SK-N-SH (cell line): ENCODE measurements around the gene OS9. TPM values are rescaled to one million over a fixed set of nuclear protein-coding genes. Genes with fewer than 3 reads are reported as not detected.

Source experiments
- CTCF ChIA-PET: fragments of 300-600, 350-600 bp; formaldehyde crosslinking; extraction: SDS; loops from one replicate; lab custom pipeline; 2021; lab: Yijun Ruan, JAX
- POLR2A ChIA-PET: fragments of 350-600 bp; sonication (Branson Sonifier 250); formaldehyde crosslinking; extraction: SDS; loops from one replicate; lab custom pipeline; 2020; ENCODE audit warnings: antibody characterized with exemption, inconsistent platforms; lab: Yijun Ruan, JAX
- DNase-seq: peaks from one replicate; pipeline ENCODE4 v3.0.0; 2012
- H2AFZ ChIP-seq: fragments of 200-600 bp; sonication (generic); 2 replicates; pipeline ENCODE4 v1.8.1; 2016; ENCODE audit warnings: antibody characterized with exemption, mild to moderate bottlenecking, low read depth
- H3F3A ChIP-seq: fragments of 200-600 bp; sonication (generic); replicated peaks from 2 replicates; pipeline ENCODE3; 2016; ENCODE audit warnings: antibody characterized with exemption, mild to moderate bottlenecking; ENCODE audit not compliant: insufficient read depth
- H3K27ac ChIP-seq, 2 experiments: fragments of 200-500 bp in 1 of 2; fragments of 200-600 bp in 1 of 2; sonication (Bioruptor generic) in 1 of 2; sonication (generic), shearing (Covaris generic) in 1 of 2; 2 replicates each; pipeline versions ENCODE4 v1.5.1 to v1.6.1; 2014 to 2016; ENCODE audit warnings: low read depth in 2 of 2, inconsistent platforms in 1 of 2, low read length in 1 of 2, mild to moderate bottlenecking in 1 of 2, mixed read lengths in 1 of 2
- H3K27me3 ChIP-seq: fragments of 200-600 bp; sonication (generic), shearing (Covaris generic); 2 replicates; pipeline ENCODE4 v1.6.1; 2016; ENCODE audit warnings: mixed run types; ENCODE audit not compliant: insufficient read depth
- H3K36me3 ChIP-seq, 2 experiments: fragments of 200-500 bp in 1 of 2; fragments of 200-600 bp in 1 of 2; sonication (Bioruptor generic) in 1 of 2; sonication (generic) in 1 of 2; replicated peaks in 1 of 2; 2 replicates each; pipeline versions ENCODE3 to v1.5.1; 2014 to 2016; ENCODE audit warnings: low read length in 1 of 2, mild to moderate bottlenecking in 1 of 2; ENCODE audit not compliant: insufficient read depth in 2 of 2, control insufficient read depth in 1 of 2
- H3K4me1 ChIP-seq, 2 experiments: fragments of 200-500 bp in 1 of 2; fragments of 200-600 bp in 1 of 2; sonication (Bioruptor generic) in 1 of 2; sonication (generic), shearing (Covaris generic) in 1 of 2; 2 replicates each; pipeline versions ENCODE4 v1.5.1 to v1.6.1; 2014 to 2016; ENCODE audit warnings: low read depth in 1 of 2, low read length in 1 of 2, mixed run types in 1 of 2; ENCODE audit not compliant: insufficient read depth in 2 of 2, control insufficient read depth in 1 of 2
- H3K4me2 ChIP-seq: fragments of 200-600 bp; sonication (generic), shearing (Covaris generic); 2 replicates; pipeline ENCODE4 v1.6.1; 2017; ENCODE audit warnings: mixed run types
- H3K4me3 ChIP-seq, 2 experiments: fragments of 200-500 bp in 1 of 2; fragments of 200-600 bp in 1 of 2; sonication (Bioruptor generic) in 1 of 2; sonication (generic), shearing (Covaris generic) in 1 of 2; 2 replicates each; pipeline versions ENCODE4 v1.5.1 to v1.8.1; 2014 to 2016; ENCODE audit warnings: low read depth in 2 of 2, inconsistent platforms in 1 of 2, low read length in 1 of 2, mild to moderate bottlenecking in 1 of 2, mixed read lengths in 1 of 2, moderate library complexity in 1 of 2
- H3K79me2 ChIP-seq: fragments of 200-600 bp; sonication (generic); 2 replicates; pipeline ENCODE4 v1.8.1; 2017; ENCODE audit warnings: mild to moderate bottlenecking; ENCODE audit not compliant: insufficient read depth
- H3K9ac ChIP-seq: fragments of 200-600 bp; sonication (generic); 2 replicates; pipeline ENCODE4 v1.6.1; 2017; ENCODE audit warnings: mixed run types
- H3K9me2 ChIP-seq: fragments of 200-600 bp; sonication (generic); 2 replicates; pipeline ENCODE4 v1.6.1; 2017; ENCODE audit warnings: mixed run types
- H3K9me3 ChIP-seq: fragments of 200-600 bp; sonication (generic); 2 replicates; pipeline ENCODE4 v1.6.1; 2017; ENCODE audit warnings: mixed run types, mild to moderate bottlenecking, moderate library complexity
- H4K20me1 ChIP-seq: fragments of 200-600 bp; sonication (generic); 2 replicates; pipeline ENCODE4 v1.6.1; 2017; ENCODE audit warnings: mild to moderate bottlenecking, mixed run types; ENCODE audit not compliant: insufficient read depth
- EZH2phosphoT487 ChIP-seq: fragments of 200-600 bp; sonication (generic); IDR thresholded peaks from 2 replicates; pipeline ENCODE4 v1.6.1; 2017; ENCODE audit warnings: low read depth, mixed run types, mild to moderate bottlenecking, antibody characterized with exemption, moderate library complexity, borderline replicate concordance
- FOSL2 ChIP-seq: IDR thresholded peaks from 2 replicates; pipeline ENCODE4 v1.4.0; 2012; ENCODE audit warnings: low read depth, mild to moderate bottlenecking, moderate library complexity, borderline replicate concordance
- FOXJ3 ChIP-seq: sonication (generic); formaldehyde crosslinking; IDR thresholded peaks from 2 replicates; pipeline ENCODE4 v1.5.1; 2020; ENCODE audit warnings: mild to moderate bottlenecking, missing genetic modification reagents
- GABPA ChIP-seq: IDR thresholded peaks from 2 replicates; pipeline ENCODE4 v1.4.0; 2012; ENCODE audit warnings: low read depth, mild to moderate bottlenecking
- GATA2 ChIP-seq: sonication (generic); formaldehyde crosslinking; IDR thresholded peaks from 2 replicates; pipeline ENCODE4 v1.5.0; 2020; ENCODE audit warnings: mild to moderate bottlenecking, missing genetic modification reagents
- MEF2A ChIP-seq: IDR thresholded peaks from 2 replicates; pipeline ENCODE4 v1.4.0; 2012; ENCODE audit warnings: low read depth, borderline replicate concordance
- NRF1 ChIP-seq: IDR thresholded peaks from 2 replicates; pipeline ENCODE4 v1.6.1; 2012; ENCODE audit warnings: low read depth, mild to moderate bottlenecking, low read length
- RCOR1 ChIP-seq: fragments of 150-350 bp; IDR thresholded peaks from 2 replicates; pipeline ENCODE4 v1.6.1; 2017; ENCODE audit warnings: antibody characterized with exemption, low read length
- RFX5 ChIP-seq: IDR thresholded peaks from 2 replicates; pipeline ENCODE4 v1.6.1; 2012; ENCODE audit warnings: mild to moderate bottlenecking, improper control_type of control experiment, low read length
- TAF1 ChIP-seq: IDR thresholded peaks from 2 replicates; pipeline ENCODE4 v1.6.1; 2012; ENCODE audit warnings: low read depth, mild to moderate bottlenecking, low read length, moderate library complexity, borderline replicate concordance
- YY1 ChIP-seq: IDR thresholded peaks from 2 replicates; pipeline ENCODE4 v1.4.0; 2012; ENCODE audit warnings: low read depth, mild to moderate bottlenecking
- WGBS: methylation state at CpG from one replicate; pipeline ENCODE4 v1.1.6; 2017; ENCODE audit warnings: low lambda C conversion rate; 5-methylcytosine and 5-hydroxymethylcytosine counted together
- polyA plus RNA-seq, 3 experiments: library from polyadenylated mRNA; depleted of rRNA; stranded (reverse); fragments of >200 nt; gene quantifications; 2 replicates each; pipeline ENCODE4 v1.2.3, GENCODE V29; 2012
- TF ChIP-seq, protein P1 (sequence below): IDR thresholded peaks from 2 replicates; pipeline ENCODE4 v1.4.0; 2012; ENCODE audit warnings: low read depth, borderline replicate concordance
- TF ChIP-seq, protein P2 (sequence below): fragments of 200-600 bp; sonication (generic); IDR thresholded peaks from 2 replicates; pipeline ENCODE4 v1.6.1; 2017; ENCODE audit warnings: antibody characterized with exemption, mild to moderate bottlenecking, moderate library complexity
- TF ChIP-seq, protein P3 (sequence below): fragments of 150-350 bp; IDR thresholded peaks from 2 replicates; pipeline ENCODE4 v1.6.1; 2016; ENCODE audit warnings: mild to moderate bottlenecking, low read depth, low read length

The OS9 gene
- polyA plus RNA-seq, 1 of the 3 experiments (the other 2 are of a cell fraction): 280 TPM

DNA sequence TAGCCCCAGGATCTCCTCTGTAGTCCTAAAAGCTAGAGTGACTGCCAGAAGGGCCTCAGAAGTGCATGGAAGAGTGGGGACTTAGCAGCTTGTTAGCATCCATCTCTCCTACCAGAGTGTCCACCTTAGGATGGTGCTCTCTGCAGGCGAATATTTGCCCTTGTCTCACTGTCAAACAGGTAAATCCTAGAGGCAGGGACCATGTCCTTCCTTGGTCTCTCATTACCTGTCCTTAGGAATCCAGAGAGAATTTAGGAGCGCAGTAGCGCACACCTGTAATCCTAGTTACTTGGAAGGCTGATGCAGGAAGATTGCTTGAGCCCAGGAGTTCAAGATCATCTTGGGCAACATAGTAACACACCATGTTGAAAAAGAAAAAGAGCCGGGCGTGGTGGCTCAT, 23.2 kb downstream of the OS9 start:
- TF ChIP-seq RCOR1 (no peak), GATA2 (CRISPR knock-in tag) (no peak), FOSL2 (no peak), NRF1 (no peak), FOXJ3 (CRISPR knock-in tag) (no peak), GABPA (no peak), RFX5 (no peak), TAF1 (no peak), EZH2phosphoT487 (no peak), MEF2A (no peak), YY1 (no peak)
- TF ChIP-seq, protein P1, sequence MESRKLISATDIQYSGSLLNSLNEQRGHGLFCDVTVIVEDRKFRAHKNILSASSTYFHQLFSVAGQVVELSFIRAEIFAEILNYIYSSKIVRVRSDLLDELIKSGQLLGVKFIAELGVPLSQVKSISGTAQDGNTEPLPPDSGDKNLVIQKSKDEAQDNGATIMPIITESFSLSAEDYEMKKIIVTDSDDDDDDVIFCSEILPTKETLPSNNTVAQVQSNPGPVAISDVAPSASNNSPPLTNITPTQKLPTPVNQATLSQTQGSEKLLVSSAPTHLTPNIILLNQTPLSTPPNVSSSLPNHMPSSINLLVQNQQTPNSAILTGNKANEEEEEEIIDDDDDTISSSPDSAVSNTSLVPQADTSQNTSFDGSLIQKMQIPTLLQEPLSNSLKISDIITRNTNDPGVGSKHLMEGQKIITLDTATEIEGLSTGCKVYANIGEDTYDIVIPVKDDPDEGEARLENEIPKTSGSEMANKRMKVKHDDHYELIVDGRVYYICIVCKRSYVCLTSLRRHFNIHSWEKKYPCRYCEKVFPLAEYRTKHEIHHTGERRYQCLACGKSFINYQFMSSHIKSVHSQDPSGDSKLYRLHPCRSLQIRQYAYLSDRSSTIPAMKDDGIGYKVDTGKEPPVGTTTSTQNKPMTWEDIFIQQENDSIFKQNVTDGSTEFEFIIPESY: no peak
- TF ChIP-seq, protein P2, sequence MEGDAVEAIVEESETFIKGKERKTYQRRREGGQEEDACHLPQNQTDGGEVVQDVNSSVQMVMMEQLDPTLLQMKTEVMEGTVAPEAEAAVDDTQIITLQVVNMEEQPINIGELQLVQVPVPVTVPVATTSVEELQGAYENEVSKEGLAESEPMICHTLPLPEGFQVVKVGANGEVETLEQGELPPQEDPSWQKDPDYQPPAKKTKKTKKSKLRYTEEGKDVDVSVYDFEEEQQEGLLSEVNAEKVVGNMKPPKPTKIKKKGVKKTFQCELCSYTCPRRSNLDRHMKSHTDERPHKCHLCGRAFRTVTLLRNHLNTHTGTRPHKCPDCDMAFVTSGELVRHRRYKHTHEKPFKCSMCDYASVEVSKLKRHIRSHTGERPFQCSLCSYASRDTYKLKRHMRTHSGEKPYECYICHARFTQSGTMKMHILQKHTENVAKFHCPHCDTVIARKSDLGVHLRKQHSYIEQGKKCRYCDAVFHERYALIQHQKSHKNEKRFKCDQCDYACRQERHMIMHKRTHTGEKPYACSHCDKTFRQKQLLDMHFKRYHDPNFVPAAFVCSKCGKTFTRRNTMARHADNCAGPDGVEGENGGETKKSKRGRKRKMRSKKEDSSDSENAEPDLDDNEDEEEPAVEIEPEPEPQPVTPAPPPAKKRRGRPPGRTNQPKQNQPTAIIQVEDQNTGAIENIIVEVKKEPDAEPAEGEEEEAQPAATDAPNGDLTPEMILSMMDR: no peak
- TF ChIP-seq, protein P3, sequence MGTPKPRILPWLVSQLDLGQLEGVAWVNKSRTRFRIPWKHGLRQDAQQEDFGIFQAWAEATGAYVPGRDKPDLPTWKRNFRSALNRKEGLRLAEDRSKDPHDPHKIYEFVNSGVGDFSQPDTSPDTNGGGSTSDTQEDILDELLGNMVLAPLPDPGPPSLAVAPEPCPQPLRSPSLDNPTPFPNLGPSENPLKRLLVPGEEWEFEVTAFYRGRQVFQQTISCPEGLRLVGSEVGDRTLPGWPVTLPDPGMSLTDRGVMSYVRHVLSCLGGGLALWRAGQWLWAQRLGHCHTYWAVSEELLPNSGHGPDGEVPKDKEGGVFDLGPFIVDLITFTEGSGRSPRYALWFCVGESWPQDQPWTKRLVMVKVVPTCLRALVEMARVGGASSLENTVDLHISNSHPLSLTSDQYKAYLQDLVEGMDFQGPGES: no peak
- no peak for DNase-seq
- Histone ChIP-seq H3K36me3 (peaks cover 23 to 43% of the 10 kb centered on the region in 2 experiments), H3K4me3 (no peak overlapping the region), H4K20me1 (no peaks in the 10 kb centered on the region), H3K79me2 (no peaks in the 10 kb centered on the region), H3K4me1 (no peaks in the 10 kb centered on the region), H3K9me2 (no peaks in the 10 kb centered on the region), H3K9ac (no peak overlapping the region), H2AFZ (no peak overlapping the region), H3K27ac (no peak overlapping the region), H3F3A (peaks cover 2% of the 10 kb centered on the region), H3K4me2 (no peak overlapping the region), H3K27me3 (no peaks in the 10 kb centered on the region), H3K9me3 (peaks cover 2% of the 10 kb centered on the region)
- ChIA-PET POLR2A (no interaction called here), CTCF (interaction anchor here (1.0 to 3.0 kb wide), 3 partner anchors 9 to 134 kb away, joined by 3 to 17 read pairs (median 5); partner anchors contain the start of gene B4GALNT1)
- 92% methylated on average over 5 of the region's 5 CpGs for WGBS
